SIG-M5 treated with dmso at 0.1 percent for 504 hours (cell line): ENCODE results near the gene RNF39.
"Not testable (repeated sequence)": the region's sequence is repeated elsewhere in the genome, so short reads cannot be mapped to it uniquely, and the experiment has no call there.

Experiments used
- DNase-seq: peaks from one replicate; lab custom pipeline; 2025; ENCODE audit not compliant: unreplicated experiment; lab: John Stamatoyannopoulos, UW

Gene RNF39

DNA sequence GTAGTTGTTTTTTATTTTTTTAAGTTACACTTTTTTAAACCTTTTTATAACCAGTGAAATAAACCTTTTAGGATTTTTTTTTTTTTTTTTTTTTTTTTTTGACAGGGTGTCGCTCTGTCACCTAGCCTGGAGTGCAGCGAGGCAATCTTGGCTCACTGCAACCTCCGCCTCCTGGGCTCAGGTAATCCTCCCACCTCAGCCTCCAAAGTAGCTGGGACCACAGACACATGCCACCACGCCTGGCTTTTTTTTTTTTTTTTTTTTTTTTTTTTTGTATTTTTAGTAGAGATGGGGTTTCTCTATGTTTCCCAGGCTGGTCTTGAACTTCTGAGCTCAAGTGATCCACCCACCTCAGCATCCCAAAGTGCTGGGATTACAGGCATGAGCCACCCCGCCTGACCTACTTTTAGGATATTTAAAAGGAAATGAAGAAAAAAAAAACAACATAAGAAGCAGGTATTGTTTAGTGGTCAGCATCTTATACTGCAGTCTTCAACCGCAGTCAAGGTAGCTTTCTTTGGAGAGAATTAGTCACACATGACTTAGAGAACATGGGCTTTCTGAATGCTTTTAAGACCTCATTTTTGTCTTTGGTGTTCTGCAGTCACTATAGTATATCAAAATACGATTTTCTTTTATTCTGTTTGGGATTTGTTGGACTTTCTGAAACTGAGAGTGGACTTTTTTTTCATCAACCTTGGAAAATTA lies 12.9 kb downstream of the RNF39 start:
- peak; percentile 6 for DNase-seq

- peak; percentile 12 for DNase-seq
Measured at GRCh38 chr6:30061858-30062458, 13.6 kb downstream of the RNF39 start.

DNA sequence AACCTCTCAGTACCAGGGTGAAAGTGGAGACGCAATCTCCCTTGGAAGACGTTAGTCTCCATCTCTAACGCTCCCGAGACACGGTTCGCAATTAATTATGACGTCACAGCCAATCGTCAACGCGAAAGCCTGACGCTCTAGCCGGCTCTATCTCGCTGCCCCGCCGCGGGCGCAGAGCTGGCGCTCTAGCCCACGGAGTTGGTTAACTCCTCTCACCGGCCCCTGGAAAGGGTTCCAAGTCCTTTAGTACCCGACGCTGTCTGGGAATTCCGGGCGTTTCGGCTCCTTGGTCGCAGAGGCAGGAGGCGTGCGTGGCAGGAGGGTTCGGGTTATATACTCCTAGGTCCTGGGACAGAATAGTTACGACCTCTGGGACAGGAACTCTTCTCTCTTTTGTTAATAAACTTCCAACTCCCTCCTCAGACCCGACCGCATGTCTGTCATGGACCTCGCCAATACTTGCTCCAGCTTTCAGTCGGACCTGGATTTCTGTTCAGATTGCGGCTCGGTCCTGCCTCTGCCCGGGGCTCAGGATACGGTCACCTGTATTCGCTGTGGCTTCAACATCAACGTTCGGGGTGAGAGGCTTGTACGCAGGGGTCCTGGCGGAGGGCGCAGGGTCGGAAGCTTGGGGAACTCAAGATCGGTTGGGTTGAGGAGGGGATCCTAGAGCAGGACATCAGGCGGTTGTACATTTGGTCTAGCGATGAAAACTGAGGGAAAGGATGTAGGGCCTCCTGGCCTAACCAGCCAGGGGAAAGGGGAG lies 14.3 kb downstream of the RNF39 start, which contains the start of gene POLR1H:
Gene POLR1H (plus strand): TSS at position 174 of the 766 bp plus-strand sequence. CDS start 260 bp downstream, at position 434.
- DNase-seq = peak; percentile 92

DNA sequence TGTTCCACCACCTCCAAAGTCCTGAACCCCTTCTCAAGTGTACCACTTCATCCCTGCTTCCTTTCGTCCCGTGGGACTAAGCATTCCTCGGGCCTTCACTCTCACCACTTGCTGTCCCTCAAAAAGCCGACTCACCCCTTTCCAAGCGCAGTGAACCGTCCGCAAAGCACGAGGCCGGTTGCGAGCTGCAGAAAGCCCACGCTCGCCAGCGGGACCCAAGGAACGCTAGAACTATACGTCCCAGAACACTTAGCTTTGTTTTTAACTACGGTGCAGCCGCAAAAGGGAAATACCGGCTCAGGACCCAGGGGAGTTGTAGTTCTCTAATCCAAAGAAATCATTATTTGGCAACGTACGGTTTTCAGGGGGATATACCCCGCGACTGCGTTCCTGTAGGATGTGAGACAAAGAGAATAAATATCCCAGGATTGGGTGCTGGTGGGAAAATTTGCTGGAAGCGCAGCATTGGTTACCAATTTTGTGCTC lies 14.9 kb downstream of the RNF39 start:
- DNase-seq = no peak

DNA sequence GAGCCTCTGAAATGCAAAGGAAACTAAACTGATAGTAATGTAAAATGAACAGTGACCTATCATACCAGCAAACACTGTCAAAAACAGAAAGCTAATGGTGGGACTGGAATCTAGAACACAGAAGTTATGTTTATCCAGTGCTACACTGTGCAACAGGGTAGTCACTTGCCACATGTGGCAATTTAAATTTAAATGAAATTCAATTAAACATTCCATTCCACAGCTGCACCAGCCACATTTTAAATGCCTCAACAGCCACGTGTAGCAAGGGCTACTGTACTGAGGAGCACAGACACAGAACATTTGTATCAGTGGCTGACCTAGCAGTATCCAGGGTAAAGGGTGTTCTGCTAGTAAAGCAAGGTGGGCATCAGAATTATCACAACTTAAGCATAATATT lies 20.1 kb downstream of the RNF39 start:
- DNase-seq = no peak

DNA sequence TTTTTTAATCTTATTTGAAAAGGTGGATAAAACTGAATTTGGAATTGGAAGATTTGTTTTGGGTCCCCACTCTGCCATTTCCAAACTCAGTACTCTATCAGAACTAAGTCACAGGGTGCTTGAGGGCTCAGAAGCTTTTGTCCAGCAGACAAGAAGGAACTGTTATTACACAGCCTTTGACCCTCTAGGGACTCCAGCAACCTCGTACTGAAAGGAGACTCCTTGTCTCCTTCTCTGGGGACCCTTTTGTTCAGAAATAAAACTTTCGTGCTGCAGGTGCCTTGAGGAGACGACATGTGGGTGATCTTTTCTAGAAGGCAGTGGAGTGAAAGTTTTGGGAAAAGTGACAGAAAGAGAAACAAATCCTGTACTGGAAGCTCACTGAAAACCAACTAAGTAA lies 21.9 kb downstream of the RNF39 start:
- no peak for DNase-seq

GRCh38 chr6:30047220-30047619 lies 28.3 kb downstream of the RNF39 start:
- no peak for DNase-seq

DNA sequence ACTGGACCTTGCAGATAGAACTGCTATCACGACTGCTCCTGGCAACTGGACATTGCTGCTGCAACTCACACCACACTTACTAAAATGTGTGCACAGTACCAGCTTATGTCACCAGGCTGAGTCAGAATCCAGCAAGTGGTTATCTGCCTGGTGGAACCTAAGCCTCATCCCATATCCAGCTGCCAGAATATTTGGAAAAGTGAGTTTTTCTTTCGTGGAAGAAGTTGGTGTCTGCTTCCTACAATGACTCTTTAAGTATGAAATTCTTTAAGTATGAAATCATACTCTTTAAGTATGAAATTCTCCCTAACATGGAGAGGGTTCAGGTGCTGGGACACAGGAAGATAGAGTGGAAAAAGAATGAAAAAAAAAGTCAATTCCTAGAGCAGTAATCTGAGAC lies 30.9 kb downstream of the RNF39 start:
- no peak for DNase-seq

DNA sequence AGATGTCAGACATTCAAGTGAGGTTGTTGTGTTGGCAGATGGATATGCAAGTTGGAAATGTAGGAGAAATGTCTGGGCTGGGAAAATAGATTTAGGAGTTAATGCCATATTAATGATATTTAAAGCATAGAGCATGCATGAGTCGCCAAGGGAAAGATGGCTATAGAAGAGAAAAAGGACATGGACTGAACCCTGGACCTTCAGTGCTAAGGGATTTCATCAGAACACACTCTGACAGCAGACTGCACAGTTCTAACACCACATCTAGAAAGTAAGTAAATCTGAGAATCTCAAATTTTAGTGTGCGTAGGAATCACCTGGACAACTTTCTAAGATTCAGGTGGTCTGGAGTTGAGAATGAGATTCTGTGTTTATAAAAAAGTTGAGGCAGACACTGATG lies 31.8 kb downstream of the RNF39 start:
- no peak for DNase-seq

- no peak for DNase-seq
Measured at GRCh38 chr6:30042914-30043313, 32.7 kb downstream of the RNF39 start.

- DNase-seq = no peak
Measured at GRCh38 chr6:30042476-30042875, 33.1 kb downstream of the RNF39 start.

DNA sequence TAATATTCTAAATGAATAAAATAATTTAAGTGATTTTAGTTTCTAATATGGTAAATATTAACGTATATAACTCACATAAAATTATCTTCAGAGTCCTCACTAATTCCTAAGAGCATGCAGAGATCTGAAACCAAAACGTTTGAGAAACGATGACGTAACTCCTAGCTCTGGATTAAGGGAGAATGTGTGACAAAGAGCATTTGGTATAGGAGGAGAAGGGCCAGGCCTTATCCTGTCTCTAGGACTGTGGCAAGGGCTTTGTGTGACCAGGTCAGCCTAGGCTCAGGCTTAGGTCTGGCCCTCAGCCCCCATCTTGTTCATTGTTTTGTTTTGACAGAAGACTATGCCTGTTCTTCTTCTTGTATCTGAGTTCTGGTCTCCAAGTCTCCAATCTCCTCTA lies 33.7 kb downstream of the RNF39 start:
- DNase-seq = no peak

GRCh38 chr6:30041221-30041620 lies 34.3 kb downstream of the RNF39 start:
- no peak for DNase-seq

GRCh38 chr6:30037182-30037788 lies 38.3 kb downstream of the RNF39 start:
- DNase-seq = peak; percentile 44

GRCh38 chr6:30035784-30036183 lies 39.8 kb downstream of the RNF39 start:
- no peak for DNase-seq

DNA sequence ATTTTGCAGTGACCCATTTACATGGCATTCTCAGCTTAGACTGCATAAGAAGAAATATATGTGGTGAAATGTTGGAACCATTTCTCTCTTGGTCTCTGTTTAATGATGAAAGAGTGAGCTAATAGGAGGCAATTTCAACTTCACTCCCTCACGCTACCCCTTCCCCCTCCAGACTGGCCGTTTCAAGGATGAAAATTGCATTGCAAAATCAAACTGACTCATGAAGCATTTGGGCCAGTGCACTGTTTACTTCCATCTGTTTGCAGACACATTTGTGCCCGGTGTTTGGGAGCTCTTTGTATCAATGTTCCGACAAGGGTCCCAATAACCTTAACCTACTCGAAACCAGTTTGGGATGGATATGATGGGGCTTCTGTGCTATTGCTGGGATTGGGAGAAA lies 42.1 kb downstream of the RNF39 start:
- peak; percentile 69 for DNase-seq

GRCh38 chr6:30031381-30031780 lies 44.2 kb downstream of the RNF39 start:
- DNase-seq = no peak

GRCh38 chr6:30029588-30029987 lies 46.0 kb downstream of the RNF39 start:
- DNase-seq = no peak

GRCh38 chr6:30025186-30025585 lies 50.4 kb downstream of the RNF39 start:
- DNase-seq = no peak

GRCh38 chr6:30022712-30023111 lies 52.9 kb downstream of the RNF39 start:
- DNase-seq = not testable (repeated sequence)

- no peak for DNase-seq
Measured at GRCh38 chr6:30022189-30022588, 53.4 kb downstream of the RNF39 start.
